ENCODE data around the gene CNNM2. TPM values are rescaled to one million over a fixed set of nuclear protein-coding genes. Genes with fewer than 3 reads are reported as not detected.
"Not testable (repeated sequence)": the region's sequence is repeated elsewhere in the genome, so short reads cannot be mapped to it uniquely, and the experiment has no call there.

The CNNM2 gene
- total RNA-seq, 1 donor from 2014 or later = 11.6 TPM

- DNase-seq (ENCODE audit: low read depth) = no peak
Measured at GRCh38 chr10:102926842-102927241, 8.7 kb downstream of the CNNM2 start.

- DNase-seq (ENCODE audit: low read depth) = no peak
Measured at GRCh38 chr10:102927311-102928010, 9.4 kb downstream of the CNNM2 start.

- DNase-seq (ENCODE audit: low read depth) = not testable (repeated sequence)
Measured at GRCh38 chr10:102928442-102928841, 10.3 kb downstream of the CNNM2 start.

GRCh38 chr10:102930720-102931119, 12.6 kb downstream of the CNNM2 start:
- no peak for DNase-seq (ENCODE audit: low read depth)

- DNase-seq (ENCODE audit: low read depth) = no peak
Measured at GRCh38 chr10:102931643-102932042, 13.5 kb downstream of the CNNM2 start.

- DNase-seq (ENCODE audit: low read depth) = no peak
Measured at GRCh38 chr10:102935505-102935904, 17.4 kb downstream of the CNNM2 start.

- DNase-seq (ENCODE audit: low read depth) = no peak
Measured at GRCh38 chr10:102935939-102936605, 18.0 kb downstream of the CNNM2 start.

- no peak for DNase-seq (ENCODE audit: low read depth)
Measured at GRCh38 chr10:102941401-102941800, 23.3 kb downstream of the CNNM2 start.

- DNase-seq (ENCODE audit: low read depth) = no peak
Measured at GRCh38 chr10:102945449-102945848, 27.4 kb downstream of the CNNM2 start.

- peak; percentile 20 for DNase-seq (ENCODE audit: low read depth)
Measured at GRCh38 chr10:102945962-102946361, 27.9 kb downstream of the CNNM2 start.

GRCh38 chr10:102946992-102947391, 28.9 kb downstream of the CNNM2 start:
- no peak for DNase-seq (ENCODE audit: low read depth)

- DNase-seq (ENCODE audit: low read depth) = no peak
Measured at GRCh38 chr10:102948176-102948575, 30.1 kb downstream of the CNNM2 start.

GRCh38 chr10:102948786-102949185, 30.7 kb downstream of the CNNM2 start:
- no peak for DNase-seq (ENCODE audit: low read depth)

- no peak for DNase-seq (ENCODE audit: low read depth)
Measured at GRCh38 chr10:102949916-102950315, 31.8 kb downstream of the CNNM2 start.

GRCh38 chr10:102951316-102951715, 33.2 kb downstream of the CNNM2 start:
- no peak for DNase-seq (ENCODE audit: low read depth)

GRCh38 chr10:102959360-102959759, 41.3 kb downstream of the CNNM2 start:
- no peak for DNase-seq (ENCODE audit: low read depth)

GRCh38 chr10:102960157-102960556, 42.1 kb downstream of the CNNM2 start:
- no peak for DNase-seq (ENCODE audit: low read depth)

GRCh38 chr10:102962267-102962666, 44.2 kb downstream of the CNNM2 start:
- no peak for DNase-seq (ENCODE audit: low read depth)

- no peak for DNase-seq (ENCODE audit: low read depth)
Measured at GRCh38 chr10:102962951-102963755, 45.1 kb downstream of the CNNM2 start.

- DNase-seq (ENCODE audit: low read depth) = no peak
Measured at GRCh38 chr10:102963756-102964025, 45.6 kb downstream of the CNNM2 start.

- DNase-seq (ENCODE audit: low read depth) = not testable (repeated sequence)
Measured at GRCh38 chr10:102964064-102964463, 46.0 kb downstream of the CNNM2 start.

GRCh38 chr10:102964713-102965112, 46.6 kb downstream of the CNNM2 start:
- DNase-seq (ENCODE audit: low read depth) = no peak

- no peak for DNase-seq (ENCODE audit: low read depth)
Measured at GRCh38 chr10:102965311-102965851, 47.3 kb downstream of the CNNM2 start.
